ENCODE data around the gene ASB11. TPM values are rescaled to one million over a fixed set of nuclear protein-coding genes. Genes with fewer than 3 reads are reported as not detected.

The ASB11 gene
- total RNA-seq, 1 donor from 2014 or later: not detected

- H3K9me3 Mint-ChIP-seq (ENCODE audit: low read depth): no peaks in the 10 kb centered on the region
- peak; percentile 83 for TF ChIP-seq CTCF (IDR thresholded peaks at IDR 0.05)
- H3K27me3 Mint-ChIP-seq (ENCODE audit: low read depth): peaks cover 3% of the 10 kb centered on the region
- DNase-seq (ENCODE audit: low spot score): no peak
- H3K4me3 Mint-ChIP-seq (ENCODE audit: unreplicated experiment): no peak overlapping the region
- H3K27ac Mint-ChIP-seq (ENCODE audit: unreplicated experiment): no peak overlapping the region
- H3K4me1 Mint-ChIP-seq (ENCODE audit: low read depth): no peaks in the 10 kb centered on the region
- no peaks in the 10 kb centered on the region for H3K36me3 Mint-ChIP-seq (ENCODE audit: low read depth)
Observed at GRCh38 chrX:15299941-15300851, 15.2 kb downstream of the ASB11 start.

GRCh38 chrX:15298780-15299179 lies 16.7 kb downstream of the ASB11 start:
- Mint-ChIP-seq H3K9me3 (ENCODE audit: low read depth) (no peaks in the 10 kb centered on the region), H3K4me3 (ENCODE audit: unreplicated experiment) (no peak overlapping the region), H3K36me3 (ENCODE audit: low read depth) (no peaks in the 10 kb centered on the region), H3K27me3 (ENCODE audit: low read depth) (peaks cover 2% of the 10 kb centered on the region), H3K4me1 (ENCODE audit: low read depth) (no peaks in the 10 kb centered on the region), H3K27ac (ENCODE audit: unreplicated experiment) (no peak overlapping the region)
- no peak for TF ChIP-seq CTCF (IDR thresholded peaks at IDR 0.05)
- no peak for DNase-seq (ENCODE audit: low spot score)

GRCh38 chrX:15298201-15298600 lies 17.2 kb downstream of the ASB11 start:
- Mint-ChIP-seq H3K27me3 (ENCODE audit: low read depth) (peaks cover 2% of the 10 kb centered on the region), H3K4me1 (ENCODE audit: low read depth) (no peaks in the 10 kb centered on the region), H3K36me3 (ENCODE audit: low read depth) (no peaks in the 10 kb centered on the region), H3K9me3 (ENCODE audit: low read depth) (no peaks in the 10 kb centered on the region), H3K27ac (ENCODE audit: unreplicated experiment) (no peak overlapping the region), H3K4me3 (ENCODE audit: unreplicated experiment) (no peak overlapping the region)
- no peak for TF ChIP-seq CTCF (IDR thresholded peaks at IDR 0.05)
- no peak for DNase-seq (ENCODE audit: low spot score)

GRCh38 chrX:15293451-15293850 lies 22.0 kb downstream of the ASB11 start:
- no peak for TF ChIP-seq CTCF (IDR thresholded peaks at IDR 0.05)
- no peaks in the 10 kb centered on the region for H3K27me3 Mint-ChIP-seq (ENCODE audit: low read depth)
- H3K4me3 Mint-ChIP-seq (ENCODE audit: unreplicated experiment): no peak overlapping the region
- H3K4me1 Mint-ChIP-seq (ENCODE audit: low read depth): no peaks in the 10 kb centered on the region
- no peaks in the 10 kb centered on the region for H3K36me3 Mint-ChIP-seq (ENCODE audit: low read depth)
- DNase-seq (ENCODE audit: low spot score): no peak
- no peak overlapping the region for H3K27ac Mint-ChIP-seq (ENCODE audit: unreplicated experiment)
- no peaks in the 10 kb centered on the region for H3K9me3 Mint-ChIP-seq (ENCODE audit: low read depth)

GRCh38 chrX:15292861-15293260 lies 22.6 kb downstream of the ASB11 start:
- H3K4me1 Mint-ChIP-seq (ENCODE audit: low read depth): no peaks in the 10 kb centered on the region
- no peaks in the 10 kb centered on the region for H3K9me3 Mint-ChIP-seq (ENCODE audit: low read depth)
- H3K36me3 Mint-ChIP-seq (ENCODE audit: low read depth): no peaks in the 10 kb centered on the region
- TF ChIP-seq CTCF (IDR thresholded peaks at IDR 0.05): no peak
- DNase-seq (ENCODE audit: low spot score): no peak
- H3K27ac Mint-ChIP-seq (ENCODE audit: unreplicated experiment): no peak overlapping the region
- no peaks in the 10 kb centered on the region for H3K27me3 Mint-ChIP-seq (ENCODE audit: low read depth)
- H3K4me3 Mint-ChIP-seq (ENCODE audit: unreplicated experiment): no peak overlapping the region
